GM12872 (cell line): ENCODE data around the gene SPATA1.

Experiments
- TF ChIP-seq, protein P1 (sequence below): IDR thresholded peaks from 3 replicates; pipeline ENCODE4 v1.5.1; 2011; ENCODE audit warnings: low read depth, mild to moderate bottlenecking, low read length, moderate library complexity; ENCODE audit not compliant: insufficient read depth

Gene SPATA1, protein sequence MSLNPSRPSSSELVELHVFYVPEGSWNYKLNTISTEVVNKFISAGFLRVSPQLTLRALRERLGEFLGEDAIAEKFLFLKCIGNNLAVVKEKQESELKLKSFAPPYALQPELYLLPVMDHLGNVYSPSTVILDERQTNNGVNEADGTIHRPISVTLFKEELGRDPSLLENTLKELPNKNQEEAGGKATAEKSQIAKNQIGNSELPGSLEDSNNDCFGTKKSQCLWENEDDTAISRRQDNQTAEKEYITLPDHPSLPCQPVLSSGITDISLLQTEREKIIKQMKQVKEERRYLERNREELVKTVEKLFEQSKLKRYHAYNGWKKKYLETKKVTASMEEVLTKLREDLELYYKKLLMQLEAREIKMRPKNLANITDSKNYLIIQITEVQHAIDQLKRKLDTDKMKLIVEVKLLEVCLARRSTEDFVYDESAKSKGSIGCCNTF

DNA sequence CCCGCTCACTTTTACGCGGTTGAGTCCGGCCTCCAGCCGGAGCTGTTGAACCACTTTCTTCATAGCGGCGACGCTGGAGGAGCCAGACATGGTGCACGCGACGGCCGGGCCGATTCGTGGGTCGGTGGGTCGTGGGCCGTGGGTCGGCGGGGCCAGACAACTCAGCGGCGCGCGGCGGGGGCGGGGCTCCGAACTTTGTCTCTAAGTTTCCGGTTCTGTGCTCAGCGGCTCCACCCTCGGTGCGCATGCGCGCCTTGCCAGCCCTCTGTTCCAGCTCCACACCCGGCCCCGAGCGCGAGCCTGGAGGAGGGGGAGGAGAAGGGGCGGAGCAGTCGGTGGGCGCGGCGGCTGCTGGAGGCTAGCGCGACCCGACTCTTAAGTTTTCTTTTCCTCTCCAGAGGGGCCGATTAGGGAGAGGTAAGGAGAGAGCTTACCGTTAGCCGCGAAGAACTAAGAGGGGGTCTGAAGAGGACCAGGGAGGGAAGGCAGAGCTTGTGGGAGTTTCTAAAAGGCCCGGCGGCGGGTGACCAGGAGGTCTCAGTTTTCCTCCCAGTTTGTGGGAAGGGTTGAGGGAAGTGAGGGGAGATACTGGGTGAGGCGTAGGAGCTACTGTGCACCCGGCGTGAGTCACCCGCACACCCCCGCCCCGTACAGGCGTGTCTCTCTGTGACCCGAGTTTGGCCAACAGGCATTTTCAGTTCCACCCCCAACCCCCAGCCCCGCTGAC, at the start of gene SPATA1, which contains the start of gene GNG5:
SPATA1 (plus strand) TSS at position 385 of the 727 bp plus-strand sequence. CDS start 9,974 bp downstream, outside the sequence.
GNG5 (minus strand) TSS at position 580 of the 727 bp plus-strand sequence; CDS start at position 90, 490 bp downstream.
- TF ChIP-seq, protein P1, sequence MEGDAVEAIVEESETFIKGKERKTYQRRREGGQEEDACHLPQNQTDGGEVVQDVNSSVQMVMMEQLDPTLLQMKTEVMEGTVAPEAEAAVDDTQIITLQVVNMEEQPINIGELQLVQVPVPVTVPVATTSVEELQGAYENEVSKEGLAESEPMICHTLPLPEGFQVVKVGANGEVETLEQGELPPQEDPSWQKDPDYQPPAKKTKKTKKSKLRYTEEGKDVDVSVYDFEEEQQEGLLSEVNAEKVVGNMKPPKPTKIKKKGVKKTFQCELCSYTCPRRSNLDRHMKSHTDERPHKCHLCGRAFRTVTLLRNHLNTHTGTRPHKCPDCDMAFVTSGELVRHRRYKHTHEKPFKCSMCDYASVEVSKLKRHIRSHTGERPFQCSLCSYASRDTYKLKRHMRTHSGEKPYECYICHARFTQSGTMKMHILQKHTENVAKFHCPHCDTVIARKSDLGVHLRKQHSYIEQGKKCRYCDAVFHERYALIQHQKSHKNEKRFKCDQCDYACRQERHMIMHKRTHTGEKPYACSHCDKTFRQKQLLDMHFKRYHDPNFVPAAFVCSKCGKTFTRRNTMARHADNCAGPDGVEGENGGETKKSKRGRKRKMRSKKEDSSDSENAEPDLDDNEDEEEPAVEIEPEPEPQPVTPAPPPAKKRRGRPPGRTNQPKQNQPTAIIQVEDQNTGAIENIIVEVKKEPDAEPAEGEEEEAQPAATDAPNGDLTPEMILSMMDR = no peak

DNA sequence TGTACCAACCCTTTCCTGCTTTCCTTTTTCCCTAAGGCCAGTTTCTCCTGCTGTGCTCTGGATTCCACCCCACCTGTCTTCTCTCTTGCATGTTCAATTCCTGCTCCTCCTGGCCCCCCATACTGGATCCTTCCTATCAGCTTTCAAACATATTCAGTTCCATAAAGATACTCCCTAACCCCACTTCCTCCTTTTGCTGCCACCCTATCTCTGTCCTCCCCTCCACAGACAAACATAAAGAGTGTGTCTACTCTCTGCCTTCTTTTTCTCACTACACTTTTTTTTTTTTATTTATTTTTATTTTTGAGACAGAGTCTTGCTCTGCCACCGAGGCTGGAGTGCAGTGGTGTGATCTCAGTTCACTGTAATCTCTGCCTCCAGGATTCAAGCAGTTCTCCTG, 44.1 kb upstream of the SPATA1 start:
- TF ChIP-seq, protein P1 = no peak

DNA sequence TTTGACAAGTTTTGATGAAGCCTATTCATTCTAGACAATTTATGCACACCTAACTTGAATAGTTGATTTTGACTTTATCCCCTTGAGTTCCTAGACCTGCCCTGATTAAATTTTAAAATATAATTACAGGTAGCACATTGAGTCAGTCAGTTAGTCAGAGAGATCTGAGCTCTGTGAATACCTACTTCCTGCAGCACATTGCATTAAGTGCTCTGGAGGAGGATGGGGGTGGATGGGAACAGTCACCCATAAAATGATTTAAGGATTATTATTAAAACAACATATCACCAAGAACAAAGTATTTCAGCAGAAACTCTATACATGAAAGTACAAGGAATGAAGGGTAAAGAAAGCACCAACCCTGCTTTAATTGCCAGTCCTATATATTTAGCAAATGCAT, 38.9 kb upstream of the SPATA1 start:
- TF ChIP-seq, protein P1 = no peak

DNA sequence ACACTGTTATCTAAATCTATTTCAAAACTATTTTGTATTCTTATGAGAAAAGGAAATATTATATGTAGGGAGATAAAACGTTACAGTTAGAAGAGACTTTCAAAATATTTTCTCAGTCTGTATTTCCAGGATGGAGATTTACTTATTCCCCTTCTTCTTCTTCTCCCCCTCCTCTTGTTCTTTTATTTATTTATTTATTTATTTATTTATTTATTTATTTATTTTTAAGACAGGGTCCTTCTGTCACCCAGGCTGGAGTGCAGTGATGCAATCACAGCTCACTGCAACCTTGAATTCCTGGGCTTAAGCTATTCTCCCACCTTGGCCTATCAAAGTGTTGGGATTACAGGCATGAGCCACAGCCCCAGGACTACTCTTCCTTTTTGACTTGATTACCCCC, 30.0 kb upstream of the SPATA1 start:
- TF ChIP-seq, protein P1 = no peak

GRCh38 chr1:84478876-84479868, 27.0 kb upstream of the SPATA1 start, which contains the start of gene RPF1:
Gene RPF1 (plus strand): TSS chr1:84479266. CDS start chr1:84479282, 16 bp downstream.
- TF ChIP-seq, protein P1 = no peak

DNA sequence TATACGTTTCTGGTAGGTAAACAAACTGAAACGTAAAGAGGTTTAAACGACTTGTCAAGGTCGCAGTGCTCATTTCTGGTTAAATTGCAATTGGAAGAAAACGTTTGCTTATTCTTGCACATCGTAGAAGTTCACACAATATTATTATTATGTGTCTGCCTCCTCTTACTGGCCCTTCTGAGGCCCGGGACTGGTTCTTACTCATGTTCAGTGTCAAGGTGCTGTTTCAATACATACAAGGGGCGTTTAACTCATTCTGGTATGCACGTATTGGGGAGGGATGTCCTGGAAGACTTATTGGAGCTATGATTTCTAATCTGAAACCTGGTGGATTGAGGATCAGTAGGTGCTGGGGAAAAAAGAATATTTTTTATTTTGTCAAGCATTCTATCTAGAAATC, 26.2 kb upstream of the SPATA1 start:
- TF ChIP-seq, protein P1 = no peak
